OCI-LY7 (cell line): ENCODE measurements around the gene ZXDB. TPM values are rescaled to one million over a fixed set of nuclear protein-coding genes. Genes with fewer than 3 reads are reported as not detected.

Experiments used
- BruUV-seq: library from RNA; stranded (reverse); fragments of 400-500 nt; replicated peaks from 2 replicates; lab custom pipeline; 2021; lab: Mats Ljungman, UMichigan
- CTCF ChIA-PET: fragments of 300-600 bp; sonication (Branson Sonifier 250); formaldehyde crosslinking; loops from one replicate; lab custom pipeline; 2022; ENCODE audit warnings: antibody characterized with exemption; ENCODE audit not compliant: unreplicated experiment; lab: Charles Lee
- POLR2A ChIA-PET: fragments of 300-600 bp; sonication (Branson Sonifier 250); formaldehyde crosslinking; loops from one replicate; lab custom pipeline; 2022; ENCODE audit warnings: antibody characterized with exemption; lab: Charles Lee
- DNase-seq: peaks from one replicate; pipeline ENCODE4 v3.0.0-alpha.2; 2015; ENCODE audit warnings: low spot score
- H2AFZ ChIP-seq: fragments of 200-600 bp; sonication (generic), shearing (Covaris generic); 2 replicates; pipeline ENCODE4 v1.6.1; 2014; ENCODE audit warnings: mild to moderate bottlenecking, antibody characterized with exemption, low read length, moderate library complexity
- H3K27ac ChIP-seq: fragments of 200-600 bp; sonication (generic); 2 replicates; pipeline ENCODE4 v1.5.1; 2014; ENCODE audit warnings: mixed run types, low read depth, mild to moderate bottlenecking, moderate library complexity, low read length, inconsistent platforms; ENCODE audit not compliant: poor library complexity, severe bottlenecking
- H3K36me3 ChIP-seq: fragments of 200-600 bp; sonication (generic); 2 replicates; pipeline ENCODE4 v1.6.1; 2014; ENCODE audit warnings: mild to moderate bottlenecking, antibody characterized with exemption, low read length, moderate library complexity, mixed read lengths; ENCODE audit not compliant: insufficient read depth
- H3K4me1 ChIP-seq: fragments of 200-600 bp; sonication (generic); 2 replicates; pipeline ENCODE4 v1.5.1; 2014; ENCODE audit warnings: mild to moderate bottlenecking, low read length; ENCODE audit not compliant: insufficient read depth, poor library complexity, severe bottlenecking
- H3K4me2 ChIP-seq: fragments of 200-600 bp; sonication (generic); 2 replicates; pipeline ENCODE4 v1.6.1; 2014; ENCODE audit warnings: mild to moderate bottlenecking, low read length
- H3K4me3 ChIP-seq: fragments of 200-600 bp; sonication (generic); 2 replicates; pipeline ENCODE4 v1.5.1; 2014; ENCODE audit warnings: mild to moderate bottlenecking, low read depth, low read length; ENCODE audit not compliant: poor library complexity, severe bottlenecking
- H3K79me2 ChIP-seq: fragments of 200-600 bp; sonication (generic); 2 replicates; pipeline ENCODE4 v1.6.1; 2016; ENCODE audit warnings: low read depth, mild to moderate bottlenecking, low read length, moderate library complexity, mixed read lengths; ENCODE audit not compliant: insufficient read depth
- H3K9me2 ChIP-seq: fragments of 200-600 bp; sonication (generic); 2 replicates; pipeline ENCODE4 v1.6.1; 2016; ENCODE audit warnings: mild to moderate bottlenecking, low read length, mixed read lengths; ENCODE audit not compliant: insufficient read depth
- H3K9me3 ChIP-seq: fragments of 200-600 bp; sonication (generic); 2 replicates; pipeline ENCODE4 v1.6.1; 2014; ENCODE audit warnings: mild to moderate bottlenecking, mixed run types, low read length, mixed read lengths
- H4K20me1 ChIP-seq: fragments of 200-600 bp; sonication (generic); 2 replicates; pipeline ENCODE4 v1.6.1; 2014; ENCODE audit warnings: mild to moderate bottlenecking, antibody characterized with exemption, low read length, moderate library complexity, mixed read lengths; ENCODE audit not compliant: insufficient read depth
- EZH2phosphoT487 ChIP-seq: fragments of 200-600 bp; sonication (generic); IDR thresholded peaks from 2 replicates; pipeline ENCODE4 v1.6.1; 2018; ENCODE audit warnings: low read depth, borderline replicate concordance, mild to moderate bottlenecking, mixed run types, antibody characterized with exemption, low read length, moderate library complexity, mixed read lengths
- intact Hi-C: fragments of 100-400 bp; cut with micrococcal nuclease; formaldehyde crosslinking; loops from one replicate; pipeline ENCODE4 v1.10.0; 2022; ENCODE audit not compliant: unreplicated experiment
- total RNA-seq, 2 experiments: library from RNA; depleted of rRNA in 1 of 2; stranded (reverse); fragments of >200 nt in 1 of 2; shearing (Covaris generic) in 1 of 2; gene quantifications; 2 replicates each; pipeline ENCODE4 v1.2.3, GENCODE V29; 2014 to 2022
- TF ChIP-seq, protein P1 (sequence below): fragments of 200-600 bp; sonication (generic); conservative IDR thresholded peaks from 2 replicates; pipeline ENCODE4 v1.5.1; 2014; ENCODE audit warnings: mild to moderate bottlenecking, antibody characterized with exemption, low read length, moderate library complexity, mixed read lengths

ZXDB gene
- total RNA-seq, 2 experiments from 2014 or later: 7.3 to 8.6 TPM

DNA sequence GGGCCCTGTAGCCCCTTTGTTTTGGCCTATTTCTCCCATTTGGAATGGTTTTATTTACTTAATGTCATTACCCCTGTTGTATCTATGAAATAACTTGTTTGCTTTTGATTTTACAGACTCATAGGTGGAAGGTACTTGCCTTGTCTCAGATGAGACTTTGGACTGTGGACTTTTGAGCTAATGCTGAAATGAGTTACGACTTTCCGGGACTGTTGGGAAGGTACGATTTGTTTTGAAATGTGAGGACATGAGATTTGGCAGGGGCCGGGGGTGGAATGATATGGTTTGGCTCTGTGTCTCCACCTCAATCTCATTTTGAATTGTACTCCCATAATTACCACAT lies 48.8 kb downstream of the ZXDB start:
- intact Hi-C loops: no loop called here
- Histone ChIP-seq H3K27ac (no peak overlapping the region), H3K4me1 (no peaks in the 10 kb centered on the region), H3K9me3 (no peaks in the 10 kb centered on the region), H3K4me3 (no peak overlapping the region), H3K36me3 (no peaks in the 10 kb centered on the region), H4K20me1 (no peaks in the 10 kb centered on the region), H3K79me2 (no peaks in the 10 kb centered on the region), H3K9me2 (no peaks in the 10 kb centered on the region), H2AFZ (no peak overlapping the region), H3K4me2 (no peak overlapping the region)
- no TSS peak for BruUV-seq
- ChIA-PET POLR2A (no interaction called here), CTCF (no interaction called here)
- TF ChIP-seq, protein P1, sequence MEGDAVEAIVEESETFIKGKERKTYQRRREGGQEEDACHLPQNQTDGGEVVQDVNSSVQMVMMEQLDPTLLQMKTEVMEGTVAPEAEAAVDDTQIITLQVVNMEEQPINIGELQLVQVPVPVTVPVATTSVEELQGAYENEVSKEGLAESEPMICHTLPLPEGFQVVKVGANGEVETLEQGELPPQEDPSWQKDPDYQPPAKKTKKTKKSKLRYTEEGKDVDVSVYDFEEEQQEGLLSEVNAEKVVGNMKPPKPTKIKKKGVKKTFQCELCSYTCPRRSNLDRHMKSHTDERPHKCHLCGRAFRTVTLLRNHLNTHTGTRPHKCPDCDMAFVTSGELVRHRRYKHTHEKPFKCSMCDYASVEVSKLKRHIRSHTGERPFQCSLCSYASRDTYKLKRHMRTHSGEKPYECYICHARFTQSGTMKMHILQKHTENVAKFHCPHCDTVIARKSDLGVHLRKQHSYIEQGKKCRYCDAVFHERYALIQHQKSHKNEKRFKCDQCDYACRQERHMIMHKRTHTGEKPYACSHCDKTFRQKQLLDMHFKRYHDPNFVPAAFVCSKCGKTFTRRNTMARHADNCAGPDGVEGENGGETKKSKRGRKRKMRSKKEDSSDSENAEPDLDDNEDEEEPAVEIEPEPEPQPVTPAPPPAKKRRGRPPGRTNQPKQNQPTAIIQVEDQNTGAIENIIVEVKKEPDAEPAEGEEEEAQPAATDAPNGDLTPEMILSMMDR: no peak
- no peak for TF ChIP-seq EZH2phosphoT487
- no peak for DNase-seq

DNA sequence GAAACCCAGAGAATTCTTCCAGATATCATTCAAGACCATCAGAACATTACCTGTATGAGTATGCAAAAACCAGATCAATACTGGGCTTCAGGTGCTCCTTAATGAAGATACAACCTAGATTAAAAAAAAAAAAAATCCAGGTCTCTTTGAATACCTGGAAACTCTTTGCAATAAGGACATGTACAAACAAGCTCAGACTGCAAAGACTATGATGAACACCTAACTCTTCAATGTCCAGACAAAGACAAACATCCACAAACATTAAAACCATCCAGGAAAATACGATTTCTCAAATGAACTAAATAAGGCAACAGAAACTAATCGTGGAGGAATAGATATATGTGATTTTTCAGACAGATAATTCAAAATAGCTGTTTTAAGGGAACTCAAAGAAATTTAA lies 49.5 kb downstream of the ZXDB start:
- H3K4me3 ChIP-seq: no peak overlapping the region
- no peaks in the 10 kb centered on the region for H3K9me2 ChIP-seq
- CTCF ChIA-PET: no interaction called here
- H3K9me3 ChIP-seq: no peaks in the 10 kb centered on the region
- BruUV-seq: no TSS peak
- H3K4me2 ChIP-seq: no peak overlapping the region
- H4K20me1 ChIP-seq: no peaks in the 10 kb centered on the region
- POLR2A ChIA-PET: no interaction called here
- H2AFZ ChIP-seq: no peak overlapping the region
- no peak for TF ChIP-seq EZH2phosphoT487
- H3K27ac ChIP-seq: no peak overlapping the region
- intact Hi-C loops: no loop called here
- DNase-seq: no peak
- H3K4me1 ChIP-seq: no peaks in the 10 kb centered on the region
- no peaks in the 10 kb centered on the region for H3K79me2 ChIP-seq
- no peaks in the 10 kb centered on the region for H3K36me3 ChIP-seq

DNA sequence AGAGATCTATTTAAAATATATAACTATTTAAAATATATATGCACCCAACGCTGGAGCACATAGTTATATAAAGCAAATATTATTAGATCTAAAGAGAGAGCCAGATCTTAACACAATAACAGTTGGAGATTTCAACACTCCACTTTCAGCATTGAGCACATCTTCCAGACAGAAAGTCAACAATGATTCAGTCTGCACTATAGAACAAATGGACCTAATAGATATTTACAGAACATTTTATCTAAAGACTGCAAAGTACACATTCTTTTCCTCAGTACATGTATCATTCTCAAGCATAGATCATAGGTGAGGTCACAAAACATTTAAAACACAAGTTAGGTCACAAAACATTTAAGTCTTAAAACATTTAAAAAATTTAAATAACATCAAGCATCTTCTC lies 51.9 kb downstream of the ZXDB start:
- no peak overlapping the region for H3K4me2 ChIP-seq
- H3K36me3 ChIP-seq: no peaks in the 10 kb centered on the region
- H3K9me3 ChIP-seq: no peaks in the 10 kb centered on the region
- ChIA-PET CTCF (no interaction called here), POLR2A (no interaction called here)
- intact Hi-C loops: no loop called here
- TF ChIP-seq, protein P1: no peak
- no peak for TF ChIP-seq EZH2phosphoT487
- no peaks in the 10 kb centered on the region for H3K4me1 ChIP-seq
- H2AFZ ChIP-seq: no peak overlapping the region
- no peaks in the 10 kb centered on the region for H4K20me1 ChIP-seq
- no peak for DNase-seq
- BruUV-seq: no TSS peak
- H3K79me2 ChIP-seq: no peaks in the 10 kb centered on the region
- no peak overlapping the region for H3K4me3 ChIP-seq
- H3K27ac ChIP-seq: no peak overlapping the region
- H3K9me2 ChIP-seq: no peaks in the 10 kb centered on the region
